Kidney (tissue), 14 donors: ENCODE measurements around the gene VTI1A. TPM values are rescaled to one million over a fixed set of nuclear protein-coding genes. Genes with fewer than 3 reads are reported as not detected.

Experiments used
- DNase-seq, 5 donors: peaks; one replicate each; pipeline ENCODE4 v3.0.0-alpha.2; 2013 to 2020
- FAIRE-seq: peaks from 2 replicates; lab custom pipeline; 2012; peaks lifted over from hg19 to GRCh38; lab: Jason Lieb, UNC
- H3K27ac ChIP-seq, 2 donors: one replicate each; pipeline ENCODE4 v1.7.0; 2013; ENCODE audit warnings: low read depth in 2 of 2, low read length in 2 of 2, inconsistent platforms in 1 of 2
- H3K27me3 ChIP-seq: one replicate; pipeline ENCODE4 v1.7.1; 2013; ENCODE audit warnings: low read length, inconsistent platforms; ENCODE audit not compliant: control insufficient read depth, insufficient read depth
- H3K36me3 ChIP-seq, 3 donors: one replicate each; pipeline versions ENCODE4 v1.7.0 to v1.7.1; 2013; ENCODE audit warnings: low read length in 3 of 3, control low read depth in 1 of 3, inconsistent platforms in 1 of 3; ENCODE audit not compliant: insufficient read depth in 3 of 3, control insufficient read depth in 2 of 3
- H3K4me1 ChIP-seq, 3 donors: one replicate each; pipeline versions ENCODE4 v1.7.0 to v1.7.1; 2013; ENCODE audit warnings: low read length in 3 of 3, inconsistent platforms in 1 of 3, low read depth in 1 of 3; ENCODE audit not compliant: control insufficient read depth in 2 of 3, insufficient read depth in 2 of 3
- H3K4me3 ChIP-seq, 3 donors: one replicate each; pipeline versions ENCODE4 v1.7.0 to v1.8.1; 2013; ENCODE audit warnings: low read length in 3 of 3, control low read depth in 1 of 3, inconsistent platforms in 1 of 3
- H3K9ac ChIP-seq, 3 donors: one replicate each; pipeline versions ENCODE4 v1.7.0 to v1.7.1; 2013; ENCODE audit warnings: low read length in 3 of 3, control low read depth in 1 of 3, inconsistent platforms in 1 of 3
- H3K9me3 ChIP-seq, 3 donors: one replicate each; pipeline versions ENCODE4 v1.7.0 to v1.7.1; 2013; ENCODE audit warnings: low read length in 3 of 3, control low read depth in 1 of 3, inconsistent platforms in 1 of 3; ENCODE audit not compliant: control insufficient read depth in 2 of 3, insufficient read depth in 1 of 3
- intact Hi-C: fragments of 100-400 bp; cut with DNase I; formaldehyde crosslinking; loops from one replicate; pipeline ENCODE4 v1.11.1; 2022
- polyA plus RNA-seq: library from polyadenylated mRNA; stranded (reverse); fragments of 350-450 nt; fragmentation: Illumina TruSeq; extraction: RNeasy Lipid Tissue Mini Kit (QIAGEN cat#74804); gene quantifications from one replicate; pipeline ENCODE4 v1.2.3, GENCODE V29; 2014; ENCODE audit warnings: low read depth, low replicate concordance; ENCODE audit not compliant: insufficient read depth
- total RNA-seq: library from RNA; stranded (reverse); fragmentation: NEBNext Ultra II Directional; extraction: Animal tissue kit (Norgen Biotek cat#: 25700); gene quantifications from one replicate; pipeline ENCODE4 v1.2.1, GENCODE V29; 2021
- TF ChIP-seq, protein P1 (sequence below): IDR thresholded peaks from 3 replicates; pipeline ENCODE4 v1.5.1; 2012; ENCODE audit warnings: mild to moderate bottlenecking, moderate library complexity, borderline replicate concordance; ENCODE audit not compliant: insufficient read depth; ENCODE audit errors: extremely low read depth
- donor health status: control.
- donor health status: control.
- donor health status: control.
- donor health status: control.
- donor health status: control.
- donor health status: DM: yes; HTN: yes; CAD: no.
- donor health status: Normal renal cell carcinoma (clear cell type).

Gene VTI1A
- total and polyA plus RNA-seq, 2 donors from 2014 or later, result 9.2 to 41.8 TPM

- peak in 1 of 5 donors; percentile 30 for DNase-seq
Measured at GRCh38 chr10:112835217-112835715, 388.3 kb downstream of the VTI1A start.

DNA sequence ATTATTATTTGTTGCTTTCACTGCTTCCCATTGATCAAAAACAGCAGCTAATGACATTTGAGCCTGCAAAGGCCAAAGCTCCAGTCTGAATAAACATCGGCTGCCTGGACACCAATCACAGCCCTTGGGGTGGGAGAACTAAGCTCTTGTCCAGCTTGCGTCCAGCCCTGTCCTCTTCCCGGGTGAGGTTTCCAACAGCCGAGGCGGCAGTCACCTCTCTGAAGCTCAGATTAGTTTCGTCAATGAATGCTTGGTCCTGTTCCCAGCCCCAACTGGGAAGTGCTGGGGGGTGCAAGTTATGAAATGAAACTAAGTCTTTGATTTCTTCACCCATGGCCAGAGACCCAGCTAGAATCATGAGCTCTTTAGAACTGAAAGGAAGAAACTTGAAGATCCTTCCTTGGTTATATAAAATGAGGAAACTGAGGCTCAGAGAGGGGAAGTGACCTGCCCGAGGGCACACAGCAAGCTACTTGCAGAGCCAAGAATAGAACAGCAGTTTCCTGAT lies 389.0 kb downstream of the VTI1A start:
- no peaks in the 10 kb centered on the region for H3K4me1 ChIP-seq
- H3K27me3 ChIP-seq, result no peaks in the 10 kb centered on the region
- H3K36me3 ChIP-seq, result no peaks in the 10 kb centered on the region
- intact Hi-C loops, result no loop called here
- DNase-seq, result peak in 4 of 5 donors; percentile 44 to 85 (median 62)
- TF ChIP-seq, protein P1, sequence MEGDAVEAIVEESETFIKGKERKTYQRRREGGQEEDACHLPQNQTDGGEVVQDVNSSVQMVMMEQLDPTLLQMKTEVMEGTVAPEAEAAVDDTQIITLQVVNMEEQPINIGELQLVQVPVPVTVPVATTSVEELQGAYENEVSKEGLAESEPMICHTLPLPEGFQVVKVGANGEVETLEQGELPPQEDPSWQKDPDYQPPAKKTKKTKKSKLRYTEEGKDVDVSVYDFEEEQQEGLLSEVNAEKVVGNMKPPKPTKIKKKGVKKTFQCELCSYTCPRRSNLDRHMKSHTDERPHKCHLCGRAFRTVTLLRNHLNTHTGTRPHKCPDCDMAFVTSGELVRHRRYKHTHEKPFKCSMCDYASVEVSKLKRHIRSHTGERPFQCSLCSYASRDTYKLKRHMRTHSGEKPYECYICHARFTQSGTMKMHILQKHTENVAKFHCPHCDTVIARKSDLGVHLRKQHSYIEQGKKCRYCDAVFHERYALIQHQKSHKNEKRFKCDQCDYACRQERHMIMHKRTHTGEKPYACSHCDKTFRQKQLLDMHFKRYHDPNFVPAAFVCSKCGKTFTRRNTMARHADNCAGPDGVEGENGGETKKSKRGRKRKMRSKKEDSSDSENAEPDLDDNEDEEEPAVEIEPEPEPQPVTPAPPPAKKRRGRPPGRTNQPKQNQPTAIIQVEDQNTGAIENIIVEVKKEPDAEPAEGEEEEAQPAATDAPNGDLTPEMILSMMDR, result no peak
- H3K27ac ChIP-seq, result no peak overlapping the region
- no peaks in the 10 kb centered on the region for H3K9me3 ChIP-seq
- H3K4me3 ChIP-seq, result no peak overlapping the region
- no peak overlapping the region for H3K9ac ChIP-seq
- FAIRE-seq, result no peak

More at GRCh38 chr10:112835217-112835715, 388.3 kb downstream of the VTI1A start:
- intact Hi-C loops, result no loop called here
- no peak overlapping the region for H3K27ac ChIP-seq
- no peaks in the 10 kb centered on the region for H3K4me1 ChIP-seq
- H3K9ac ChIP-seq, result no peak overlapping the region
- H3K4me3 ChIP-seq, result no peak overlapping the region
- no peaks in the 10 kb centered on the region for H3K9me3 ChIP-seq
- no peaks in the 10 kb centered on the region for H3K36me3 ChIP-seq
- FAIRE-seq, result no peak
- TF ChIP-seq, protein P1, result no peak
- no peaks in the 10 kb centered on the region for H3K27me3 ChIP-seq

DNA sequence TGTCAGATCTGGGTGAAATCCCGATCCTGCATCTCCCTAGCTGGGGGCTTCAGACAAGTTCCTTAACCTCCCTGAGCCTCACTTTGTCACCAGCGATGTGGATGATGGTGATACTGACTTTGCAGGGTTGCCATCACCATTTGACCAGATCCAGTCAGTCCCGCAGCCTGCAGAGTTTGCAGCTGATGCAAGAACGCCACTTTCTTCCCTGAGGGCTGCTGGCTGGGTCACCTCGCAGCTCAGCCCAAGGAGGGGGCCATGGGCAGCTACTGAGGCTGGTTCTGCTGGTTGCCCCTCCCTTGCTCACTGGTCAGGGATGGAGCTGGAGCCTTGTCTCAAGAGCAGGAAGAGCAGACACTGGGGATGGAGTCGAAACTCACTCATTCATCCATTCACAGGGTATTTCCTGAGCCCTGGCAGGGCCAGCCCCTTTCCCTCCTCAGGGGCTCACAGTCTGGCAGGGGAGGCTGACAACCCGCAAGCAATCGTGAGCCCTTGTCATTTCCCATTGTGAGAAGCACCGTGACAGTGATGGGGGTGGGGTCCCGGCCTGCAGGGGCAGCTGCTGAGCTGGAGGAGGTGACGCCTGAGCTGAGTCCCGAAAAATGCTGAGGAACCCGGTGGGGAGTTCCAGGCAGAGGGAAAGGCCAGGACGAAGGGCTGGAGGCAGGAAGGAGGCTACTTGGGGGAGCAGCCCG lies 391.9 kb downstream of the VTI1A start:
- peaks cover 0 to 2% (median 0%) of the 10 kb centered on the region in 3 donors for H3K4me1 ChIP-seq
- no peak overlapping the region for H3K27ac ChIP-seq
- H3K9me3 ChIP-seq, result no peaks in the 10 kb centered on the region
- no peak for FAIRE-seq
- TF ChIP-seq, protein P1, result no peak
- DNase-seq, result no peak
- intact Hi-C loops, result no loop called here
- H3K27me3 ChIP-seq, result no peaks in the 10 kb centered on the region
- no peak overlapping the region for H3K9ac ChIP-seq
- no peak overlapping the region for H3K4me3 ChIP-seq
- no peaks in the 10 kb centered on the region for H3K36me3 ChIP-seq
